ENCODE results near the gene GULP1. TPM values are rescaled to one million over a fixed set of nuclear protein-coding genes. Genes with fewer than 3 reads are reported as not detected.

The GULP1 gene
- total and polyA plus RNA-seq, 10 donors: 0.83 to 16.6 (median 6.6) TPM

- WGBS, 5 donors: 67 to 84% (median 73%) methylated on average over 4 of the region's 4 CpGs
Observed at GRCh38 chr2:188316791-188317423, 25.2 kb downstream of the GULP1 start.

GRCh38 chr2:188318161-188318749, 26.6 kb downstream of the GULP1 start:
- H3K4me3 ChIP-seq: no peak overlapping the region
- TF ChIP-seq CTCF (IDR thresholded peaks at IDR 0.05 in 8 of 11, conservative IDR thresholded peaks at IDR 0.05 in 3 of 11) (no peak), POLR2A (IDR thresholded peaks at IDR 0.05) (no peak), POLR2AphosphoS5 (IDR thresholded peaks at IDR 0.05) (no peak)
- 82 to 92% (median 88%) methylated on average over 4 of the region's 4 CpGs for WGBS, 5 donors
- H3K27me3 ChIP-seq (replicated peaks in 1 of 7): no peaks in the 10 kb centered on the region
- peaks cover 0 to 14% (median 0%) of the 10 kb centered on the region in 8 donors for H3K9me3 ChIP-seq
- no peak for DNase-seq
- H3K27ac ChIP-seq: no peak overlapping the region
- intact Hi-C loops (cut with DNase I; ENCODE audit: low total_unique reads): no loop called here
- no peaks in the 10 kb centered on the region for H3K4me1 ChIP-seq
- H3K36me3 ChIP-seq: no peaks in the 10 kb centered on the region

More at GRCh38 chr2:188316791-188317423, 25.2 kb downstream of the GULP1 start:
- Histone ChIP-seq H3K4me3 (no peak overlapping the region), H3K36me3 (no peaks in the 10 kb centered on the region), H3K27me3 (replicated peaks in 1 of 7) (no peaks in the 10 kb centered on the region), H3K4me1 (no peaks in the 10 kb centered on the region), H3K27ac (no peak overlapping the region), H3K9me3 (peaks cover 0 to 17% (median 0%) of the 10 kb centered on the region in 8 donors)
- no peak for DNase-seq
- TF ChIP-seq CTCF (IDR thresholded peaks at IDR 0.05 in 8 of 11, conservative IDR thresholded peaks at IDR 0.05 in 3 of 11) (no peak), POLR2AphosphoS5 (IDR thresholded peaks at IDR 0.05) (no peak), POLR2A (IDR thresholded peaks at IDR 0.05) (no peak)
- intact Hi-C loops (cut with DNase I; ENCODE audit: low total_unique reads): no loop called here

- no peak for TF ChIP-seq CTCF (IDR thresholded peaks at IDR 0.05 in 8 of 11, conservative IDR thresholded peaks at IDR 0.05 in 3 of 11)
- no peak for TF ChIP-seq POLR2A (IDR thresholded peaks at IDR 0.05)
- TF ChIP-seq POLR2AphosphoS5 (IDR thresholded peaks at IDR 0.05): no peak
Observed at GRCh38 chr2:188319838-188320237, 28.2 kb downstream of the GULP1 start.

GRCh38 chr2:188320861-188321260, 29.2 kb downstream of the GULP1 start:
- Histone ChIP-seq H3K27ac (no peak overlapping the region), H3K9me3 (peaks cover 0 to 12% (median 0%) of the 10 kb centered on the region in 8 donors), H3K4me3 (no peak overlapping the region), H3K4me1 (no peaks in the 10 kb centered on the region), H3K27me3 (replicated peaks in 1 of 7) (no peaks in the 10 kb centered on the region), H3K36me3 (no peaks in the 10 kb centered on the region)
- 39 to 73% (median 59%) methylated on average over 2 of the region's 2 CpGs for WGBS, 5 donors
- TF ChIP-seq CTCF (IDR thresholded peaks at IDR 0.05 in 8 of 11, conservative IDR thresholded peaks at IDR 0.05 in 3 of 11): no peak
- no peak for TF ChIP-seq POLR2AphosphoS5 (IDR thresholded peaks at IDR 0.05)
- TF ChIP-seq POLR2A (IDR thresholded peaks at IDR 0.05): no peak
- DNase-seq: no peak
- intact Hi-C loops (cut with DNase I; ENCODE audit: low total_unique reads): no loop called here

More at GRCh38 chr2:188319838-188320237, 28.2 kb downstream of the GULP1 start:
- intact Hi-C loops (cut with DNase I; ENCODE audit: low total_unique reads): no loop called here
- DNase-seq: no peak
- H3K9me3 ChIP-seq: peaks cover 0 to 12% (median 0%) of the 10 kb centered on the region in 8 donors
- H3K27me3 ChIP-seq (replicated peaks in 1 of 7): no peaks in the 10 kb centered on the region
- H3K4me3 ChIP-seq: no peak overlapping the region
- no peak overlapping the region for H3K27ac ChIP-seq
- H3K36me3 ChIP-seq: no peaks in the 10 kb centered on the region
- H3K4me1 ChIP-seq: no peaks in the 10 kb centered on the region
- WGBS, 5 donors: 69 to 100% (median 81%) methylated on average over 1 of the region's 1 CpG

Measured in spleen (tissue), 11 donors.